ENCODE results near the gene DCAF8L2.

- TF ChIP-seq LEF1 (IDR thresholded peaks at IDR 0.05; ENCODE audit: borderline replicate concordance) = no peak
- no peak for TF ChIP-seq SP1 (IDR thresholded peaks at IDR 0.05)
- no peak for TF ChIP-seq NFRKB (IDR thresholded peaks at IDR 0.05)
- no peak for TF ChIP-seq FOXA1 (IDR thresholded peaks at IDR 0.05)
- no peak for TF ChIP-seq BHLHE40 (IDR thresholded peaks at IDR 0.05; ENCODE audit: borderline replicate concordance)
- TF ChIP-seq SUZ12 (IDR thresholded peaks at IDR 0.05) = no peak
- TF ChIP-seq ZNF384 (IDR thresholded peaks at IDR 0.05) = no peak
These were observed 85.3 kb downstream of the DCAF8L2 start for GRCh38 chrX:27675493-27675892.

Data from HEK293T (cell line).